Measurements from ENCODE around the gene MAFG. TPM values are rescaled to one million over a fixed set of nuclear protein-coding genes. Genes with fewer than 3 reads are reported as not detected.
A peak's percentile ranks its signal among the peaks of the same experiment; 100 is the strongest.

MAFG gene
- total RNA-seq, 1 donor from 2014 or later: 24.1 TPM

- no peak overlapping the region for H3K27ac Mint-ChIP-seq
- H3K4me3 Mint-ChIP-seq: peak overlapping the region; percentile 63
- peaks cover 28% of the 10 kb centered on the region for H3K4me1 Mint-ChIP-seq
- no peaks in the 10 kb centered on the region for H3K27me3 Mint-ChIP-seq (ENCODE audit: low read depth)
- TF ChIP-seq CTCF (IDR thresholded peaks at IDR 0.05; ENCODE audit: unreplicated experiment): no peak
- DNase-seq (ENCODE audit: low spot score in 2 of 2, unreplicated experiment in 2 of 2): no peak
- no peaks in the 10 kb centered on the region for H3K36me3 Mint-ChIP-seq
- no peaks in the 10 kb centered on the region for H3K9me3 Mint-ChIP-seq
Measured at GRCh38 chr17:81928544-81929252, 1.2 kb upstream of the MAFG start.

GRCh38 chr17:81927152-81927652, 333 bp downstream of the MAFG start:
- H3K27ac Mint-ChIP-seq: no peak overlapping the region
- peak overlapping the region; percentile 56 for H3K4me3 Mint-ChIP-seq
- H3K4me1 Mint-ChIP-seq: peaks cover 36% of the 10 kb centered on the region
- peaks cover 3% of the 10 kb centered on the region for H3K36me3 Mint-ChIP-seq
- DNase-seq (ENCODE audit: low spot score in 2 of 2, unreplicated experiment in 2 of 2): no peak
- no peaks in the 10 kb centered on the region for H3K27me3 Mint-ChIP-seq (ENCODE audit: low read depth)
- H3K9me3 Mint-ChIP-seq: no peaks in the 10 kb centered on the region
- TF ChIP-seq CTCF (IDR thresholded peaks at IDR 0.05; ENCODE audit: unreplicated experiment): no peak

- peak overlapping the region; percentile 97 for H3K27ac Mint-ChIP-seq
Measured at GRCh38 chr17:81926451-81927151, 934 bp downstream of the MAFG start.

GRCh38 chr17:81925860-81926450, 1.6 kb downstream of the MAFG start:
- Mint-ChIP-seq H3K4me3 (peak overlapping the region; percentile 78), H3K9me3 (no peaks in the 10 kb centered on the region), H3K36me3 (peaks cover 6% of the 10 kb centered on the region), H3K27me3 (ENCODE audit: low read depth) (no peaks in the 10 kb centered on the region), H3K4me1 (peaks cover 34% of the 10 kb centered on the region), H3K27ac (peak overlapping the region; percentile 97)
- no peak for TF ChIP-seq CTCF (IDR thresholded peaks at IDR 0.05; ENCODE audit: unreplicated experiment)
- no peak for DNase-seq (ENCODE audit: low spot score in 2 of 2, unreplicated experiment in 2 of 2)

More at GRCh38 chr17:81926451-81927151, 934 bp downstream of the MAFG start:
- Mint-ChIP-seq H3K4me3 (peak overlapping the region; percentile 78), H3K36me3 (peaks cover 3% of the 10 kb centered on the region), H3K9me3 (no peaks in the 10 kb centered on the region), H3K4me1 (peaks cover 36% of the 10 kb centered on the region), H3K27me3 (ENCODE audit: low read depth) (no peaks in the 10 kb centered on the region)
- TF ChIP-seq CTCF (IDR thresholded peaks at IDR 0.05; ENCODE audit: unreplicated experiment): no peak
- peak; percentile 50 to 76 for DNase-seq (ENCODE audit: low spot score in 2 of 2, unreplicated experiment in 2 of 2)

- peak overlapping the region; percentile 97 for H3K27ac Mint-ChIP-seq
- peaks cover 32% of the 10 kb centered on the region for H3K4me1 Mint-ChIP-seq
- H3K4me3 Mint-ChIP-seq: peak overlapping the region; percentile 78
- H3K27me3 Mint-ChIP-seq (ENCODE audit: low read depth): no peaks in the 10 kb centered on the region
- peaks cover 6% of the 10 kb centered on the region for H3K36me3 Mint-ChIP-seq
- TF ChIP-seq CTCF (IDR thresholded peaks at IDR 0.05; ENCODE audit: unreplicated experiment): no peak
- no peaks in the 10 kb centered on the region for H3K9me3 Mint-ChIP-seq
- no peak for DNase-seq (ENCODE audit: low spot score in 2 of 2, unreplicated experiment in 2 of 2)
Measured at GRCh38 chr17:81924557-81925532, 2.7 kb downstream of the MAFG start.

All from mesothelial cell of epicardium (in vitro differentiated cells).